Measurements from ENCODE around the gene BARX2.

The BARX2 gene

DNA sequence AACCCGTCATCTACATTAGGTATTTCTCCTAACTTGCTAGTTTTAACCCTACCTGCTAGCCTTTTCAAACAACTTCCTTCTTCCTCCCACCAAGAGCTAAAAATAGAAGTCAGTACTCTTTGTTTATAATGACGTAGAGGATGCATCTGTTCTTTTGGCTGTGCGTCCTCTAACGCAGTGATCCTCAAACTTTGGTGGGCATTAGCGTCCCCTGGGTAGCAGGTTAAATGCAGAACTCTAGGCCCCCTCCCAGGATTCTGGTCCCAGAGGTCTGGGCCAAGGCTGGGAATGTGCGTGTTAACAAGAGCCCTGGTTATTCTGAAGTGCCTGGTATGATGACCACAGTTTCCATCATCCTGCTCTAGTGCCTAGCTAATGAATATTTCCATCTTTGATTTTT lies 67.6 kb downstream of the BARX2 start:
- DNase-seq = no peak

DNA sequence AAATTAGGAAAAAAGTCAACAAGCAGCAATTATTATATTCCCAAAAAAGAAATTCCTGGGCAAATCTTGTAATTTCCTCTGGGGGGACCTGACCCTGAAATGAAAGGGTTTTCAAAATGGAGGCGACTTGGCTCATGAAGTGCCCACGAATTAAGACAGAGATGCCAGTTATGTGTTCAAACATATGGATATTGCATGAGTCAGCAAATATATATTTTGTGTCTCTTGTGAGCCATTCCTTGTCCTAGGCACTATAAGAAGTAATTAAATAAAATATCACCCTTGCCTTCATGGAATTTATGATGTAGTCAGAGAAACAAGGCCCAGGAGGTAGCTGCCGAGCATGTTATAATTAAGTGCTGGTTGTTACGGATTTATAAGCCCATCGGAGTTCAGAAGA lies 68.6 kb downstream of the BARX2 start:
- DNase-seq = no peak

DNA sequence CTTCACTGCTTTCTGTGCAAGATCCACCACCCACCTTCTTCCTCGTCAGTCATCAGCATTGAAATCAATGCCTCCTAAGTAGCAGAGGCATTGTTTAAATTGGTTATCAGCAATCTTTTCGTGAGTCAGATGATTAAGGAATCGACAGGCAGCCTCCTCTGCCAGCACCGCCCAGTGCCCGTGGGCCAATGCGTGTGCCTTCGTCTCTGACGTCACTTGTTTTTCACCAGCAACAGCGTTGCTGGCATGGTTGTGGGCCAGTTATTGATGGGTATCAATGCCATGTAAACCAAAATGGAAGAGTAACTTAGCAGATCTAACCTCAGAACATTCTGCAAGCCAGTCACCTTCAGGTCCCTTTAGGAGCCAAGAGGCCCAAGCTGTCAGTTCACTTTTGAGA lies 69.6 kb downstream of the BARX2 start:
- DNase-seq = no peak

DNA sequence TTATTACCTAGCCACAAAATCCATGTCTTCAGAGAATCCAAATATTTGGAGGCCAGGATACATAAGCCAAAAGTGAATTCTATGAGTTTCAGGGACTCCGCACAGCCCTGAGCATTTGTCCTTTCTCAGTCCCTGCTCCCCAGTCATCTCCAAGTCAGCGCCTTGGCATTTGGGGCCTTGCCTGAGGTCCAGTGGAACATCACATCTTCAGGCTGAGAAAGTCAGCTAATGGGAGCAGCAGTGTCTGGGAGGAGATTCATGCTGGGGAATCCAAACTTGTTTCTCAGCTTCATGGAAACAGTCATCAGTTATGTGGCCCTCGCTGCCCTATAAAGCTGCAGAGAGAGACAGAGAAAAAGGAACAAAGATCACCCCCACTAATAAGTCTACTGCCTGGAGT lies 70.9 kb downstream of the BARX2 start:
- DNase-seq = no peak

DNA sequence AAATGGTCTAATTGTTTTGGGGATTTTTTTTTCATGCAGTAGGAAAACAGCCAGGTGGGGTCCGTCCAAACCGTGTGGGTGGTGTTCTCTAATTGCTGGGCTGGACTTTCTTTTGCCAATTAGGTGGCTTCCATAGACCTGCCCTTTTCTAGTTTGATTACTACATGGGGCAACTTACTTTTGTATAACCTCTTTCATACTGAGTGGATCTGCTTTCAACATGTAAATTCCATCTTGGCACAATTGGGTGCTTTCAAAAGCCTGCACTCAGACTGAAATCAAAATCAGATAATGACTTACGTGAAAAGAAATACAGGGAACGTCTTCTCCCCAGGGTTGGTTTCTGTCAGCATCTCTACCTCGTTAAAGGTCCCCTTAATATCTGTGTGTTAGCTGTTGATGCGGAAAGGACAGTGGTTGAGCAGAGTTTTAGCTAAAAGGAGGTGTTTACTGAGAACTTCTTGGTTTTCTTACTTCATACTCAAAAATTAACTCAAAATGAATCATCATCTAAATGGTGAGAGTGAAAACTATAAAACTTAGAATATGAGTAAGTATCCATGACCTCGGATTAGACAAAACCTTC lies 72.1 kb downstream of the BARX2 start:
- no peak for DNase-seq

DNA sequence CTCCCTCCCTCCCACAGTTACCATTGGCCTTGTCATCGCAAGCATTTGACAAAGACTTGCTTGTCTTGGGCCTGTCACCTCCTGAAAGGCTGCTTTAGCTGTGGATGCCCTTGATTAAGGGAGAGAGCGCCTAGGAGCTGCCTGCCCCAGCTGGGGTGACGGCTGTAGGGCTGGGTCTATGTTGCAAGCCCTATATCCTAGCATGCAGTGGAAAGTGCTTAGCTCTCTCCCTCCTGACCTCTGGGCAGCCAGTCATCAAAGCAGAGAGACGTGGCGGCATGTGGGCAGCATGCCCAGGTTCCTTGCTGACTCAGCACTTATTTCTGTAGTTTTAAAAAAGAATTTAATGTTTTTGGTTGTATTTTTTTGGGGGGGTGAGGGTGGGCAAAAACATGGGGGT lies 75.9 kb downstream of the BARX2 start:
- no peak for DNase-seq

DNA sequence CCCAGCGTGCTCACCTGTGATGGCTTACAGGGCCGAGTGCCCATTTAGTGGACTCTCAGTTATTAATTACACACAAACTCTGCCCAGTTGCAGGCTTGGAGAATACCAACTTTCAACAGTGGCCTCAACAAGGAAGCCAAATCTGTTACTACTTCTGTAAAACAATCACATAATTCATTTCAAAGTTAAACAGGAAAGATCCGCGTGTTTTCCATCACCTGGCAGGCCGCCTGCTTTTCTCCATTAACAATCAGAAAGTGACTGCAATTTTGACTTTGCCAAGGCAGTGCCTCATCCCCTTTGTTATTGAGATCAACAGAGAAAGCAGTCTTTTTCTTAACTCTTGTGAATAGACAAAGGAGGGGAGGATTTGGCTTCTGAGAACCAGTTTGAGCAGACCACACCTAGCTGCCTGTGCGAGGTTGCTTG lies 77.7 kb downstream of the BARX2 start:
- no peak for DNase-seq

DNA sequence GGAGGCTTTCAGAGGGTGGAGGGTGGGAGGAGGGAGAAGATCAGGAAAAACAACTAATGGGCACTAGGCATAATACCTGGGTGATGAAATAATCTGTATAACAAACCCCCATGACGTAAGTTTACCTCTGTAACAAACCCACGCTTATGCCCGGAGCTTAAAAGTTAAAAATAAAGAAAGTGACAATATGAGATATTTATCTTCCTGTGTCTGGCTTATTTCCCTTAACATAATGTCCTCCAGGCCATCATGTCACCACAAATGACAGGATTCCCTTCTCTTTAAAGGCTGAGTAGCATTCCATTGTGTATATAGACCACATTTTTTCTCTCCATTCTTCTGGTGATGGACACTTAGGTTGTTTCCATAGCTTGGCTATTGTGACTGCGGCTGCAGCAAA lies 79.5 kb downstream of the BARX2 start:
- no peak for DNase-seq

DNA sequence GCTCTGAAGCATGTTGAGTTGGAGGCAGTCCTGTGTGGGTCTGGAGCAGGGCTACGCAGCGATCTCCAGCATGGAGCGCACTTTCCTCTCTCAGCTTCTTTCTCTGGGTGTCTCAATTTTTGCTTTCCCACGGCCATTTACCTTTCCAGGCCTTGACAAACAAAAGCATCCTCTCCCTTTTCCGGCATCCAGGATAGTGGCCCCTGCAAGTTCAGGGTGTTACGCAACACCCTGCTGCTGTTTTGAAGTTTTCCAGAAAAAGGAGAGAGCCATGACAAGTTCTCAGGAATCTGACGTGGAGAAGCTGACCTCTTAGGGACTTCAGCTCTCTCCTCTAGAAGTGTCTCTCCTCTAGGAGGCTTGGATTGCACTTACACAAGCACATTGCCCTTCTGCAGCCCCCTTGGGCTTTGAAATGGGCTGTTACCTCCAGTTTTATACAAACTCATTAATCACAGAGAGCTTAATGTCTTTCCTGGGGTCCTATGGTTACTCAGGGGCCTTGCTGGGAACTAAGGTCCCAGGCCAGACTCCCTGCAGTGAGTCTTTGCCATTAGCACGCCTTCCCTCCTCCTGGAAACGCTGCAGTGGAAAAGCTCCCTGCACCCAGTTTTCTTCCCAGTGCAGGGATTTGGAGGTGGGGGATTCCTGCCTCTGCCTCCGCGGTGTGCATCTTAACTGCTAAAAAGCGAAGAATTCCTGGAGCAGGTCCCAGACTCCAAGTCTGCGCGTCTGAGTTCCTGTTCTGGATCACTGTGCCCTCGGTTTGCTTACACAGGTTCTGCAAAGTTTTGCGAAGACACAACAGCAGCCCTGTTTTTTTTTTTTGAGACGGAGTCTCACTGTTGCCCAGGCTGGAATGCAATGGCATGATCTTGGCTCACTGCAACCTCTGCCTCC lies 80.4 kb downstream of the BARX2 start:
- no peak for DNase-seq

DNA sequence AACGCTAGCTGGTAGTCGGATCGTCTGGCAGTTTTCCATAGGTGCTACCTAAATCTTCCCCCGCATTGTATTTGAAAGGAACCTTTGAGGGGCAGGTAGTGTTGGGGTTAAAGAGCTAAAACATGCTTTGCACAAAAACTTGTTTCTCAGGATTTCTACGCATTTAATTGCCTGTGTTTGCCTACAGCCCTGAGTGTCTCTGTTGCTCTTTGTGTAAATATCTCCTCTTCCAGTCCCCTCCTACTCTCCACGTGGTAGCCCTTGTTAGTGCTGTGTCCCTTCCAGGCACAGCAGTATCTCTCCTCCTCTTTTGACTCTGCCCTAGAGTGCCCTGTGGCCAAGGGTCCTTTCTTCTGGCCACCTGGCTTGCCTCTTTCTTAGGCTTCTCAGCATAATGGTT lies 81.7 kb downstream of the BARX2 start:
- no peak for DNase-seq

DNA sequence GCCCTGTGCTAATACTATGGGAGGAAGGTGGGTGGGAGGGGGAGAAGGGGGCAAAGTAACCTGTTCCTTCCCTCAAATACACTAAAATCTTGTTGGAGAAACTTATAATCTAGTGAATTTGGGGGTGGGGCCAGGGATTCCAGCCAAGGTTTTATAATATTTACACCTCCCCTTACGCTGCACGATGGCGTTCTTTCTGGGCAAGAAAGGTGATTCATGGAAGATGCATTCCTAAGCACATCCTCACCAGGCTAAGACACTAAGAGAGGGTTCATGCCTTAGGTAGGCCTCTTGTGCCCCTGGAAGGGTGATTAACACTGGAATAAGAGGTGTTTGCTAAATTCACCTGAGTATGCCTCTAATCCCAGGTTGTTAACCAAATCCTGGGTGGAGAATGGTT lies 82.6 kb downstream of the BARX2 start:
- DNase-seq = no peak

DNA sequence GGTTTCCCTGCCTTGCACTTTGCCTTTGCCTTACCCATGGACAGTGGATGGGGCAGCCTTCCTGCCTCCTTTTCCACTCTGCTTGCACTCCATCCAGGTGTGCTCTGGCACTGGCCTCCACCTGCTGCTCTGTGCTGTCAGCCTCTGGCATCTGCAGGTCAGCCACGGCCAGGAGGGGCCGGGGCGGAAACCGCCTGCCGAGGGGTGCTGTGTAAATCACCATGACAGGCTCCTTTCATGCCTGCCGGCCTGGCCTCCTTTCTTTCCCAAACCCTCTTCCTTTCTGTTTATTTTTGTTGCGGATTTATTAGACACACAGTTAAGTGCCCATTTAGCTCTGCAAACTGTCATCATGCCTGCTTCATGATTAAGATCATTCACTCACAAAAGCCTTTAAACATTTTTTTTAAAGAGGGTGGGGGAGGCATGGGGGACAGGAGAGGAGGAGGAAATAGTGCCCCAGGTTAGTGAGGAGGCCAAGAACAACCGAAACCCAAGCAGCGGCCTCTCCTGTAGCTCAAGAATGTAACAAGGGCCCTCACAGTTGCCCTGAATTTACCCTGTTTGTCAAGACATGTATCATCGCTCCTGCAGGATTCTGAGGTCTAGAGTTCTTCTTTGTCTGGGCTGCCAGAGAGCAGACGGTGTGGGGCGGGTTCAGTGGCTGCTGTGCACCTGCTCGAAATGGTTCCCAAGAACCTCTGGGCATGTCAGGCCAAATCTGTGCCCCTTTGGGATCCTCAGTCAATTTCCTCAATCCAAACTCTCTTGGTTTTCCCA lies 83.3 kb downstream of the BARX2 start:
- no peak for DNase-seq

DNA sequence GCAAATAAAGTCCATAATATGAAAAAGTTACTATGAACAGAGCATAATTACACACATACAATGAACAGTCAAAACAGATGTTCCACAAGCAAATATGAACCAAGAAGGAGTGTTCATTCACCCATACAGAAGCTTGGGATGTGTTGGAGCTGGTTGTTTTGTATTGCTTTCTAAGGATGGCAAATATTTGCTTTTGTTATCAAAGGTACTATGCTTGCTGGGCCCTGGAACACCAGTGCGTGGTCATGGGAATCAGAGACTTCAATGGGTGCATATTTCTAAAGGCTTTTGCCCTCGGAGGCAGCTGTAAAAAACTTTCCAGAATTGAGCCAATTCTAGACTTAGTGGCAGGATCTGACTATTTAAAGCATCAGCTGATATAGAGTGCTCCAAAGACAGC lies 85.1 kb downstream of the BARX2 start:
- DNase-seq = no peak

DNA sequence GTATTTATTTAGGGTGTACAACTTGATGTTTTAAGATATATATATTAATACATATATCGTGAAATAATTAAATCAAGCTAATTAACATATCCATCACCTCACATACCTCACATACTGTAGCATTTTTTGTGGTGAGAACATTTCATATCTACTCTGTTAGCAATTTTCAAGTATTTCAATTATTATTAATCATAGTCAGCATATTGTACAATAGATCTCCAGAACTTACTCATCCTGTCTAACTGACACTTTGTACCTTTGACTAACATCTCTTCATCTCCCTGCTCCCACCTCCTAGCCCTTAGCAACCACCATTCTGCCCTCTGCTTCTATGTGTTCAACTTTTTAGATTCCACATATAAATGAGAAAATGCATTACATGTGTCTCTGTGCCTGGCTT lies 108.4 kb downstream of the BARX2 start:
- no peak for DNase-seq

DNA sequence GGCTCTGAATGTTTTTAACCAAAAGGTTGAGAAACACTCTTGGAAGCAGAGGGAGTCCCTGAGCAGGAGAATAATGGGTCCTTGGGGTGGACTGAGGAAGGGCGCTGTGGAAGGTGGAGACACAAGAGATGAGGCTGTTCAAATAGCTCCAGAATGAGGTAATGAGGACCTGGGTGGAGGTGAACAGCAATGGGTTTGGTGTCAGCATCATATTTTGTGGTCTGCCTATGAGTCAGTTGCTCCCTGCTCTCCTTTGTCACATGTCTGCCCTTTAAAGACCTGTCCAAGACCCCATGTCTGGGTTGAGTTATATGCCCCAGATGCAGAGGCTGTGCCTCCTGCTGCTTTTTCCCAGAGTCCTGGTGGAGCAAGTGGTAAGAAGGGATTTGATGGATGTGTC lies 113.6 kb downstream of the BARX2 start:
- no peak for DNase-seq

DNA sequence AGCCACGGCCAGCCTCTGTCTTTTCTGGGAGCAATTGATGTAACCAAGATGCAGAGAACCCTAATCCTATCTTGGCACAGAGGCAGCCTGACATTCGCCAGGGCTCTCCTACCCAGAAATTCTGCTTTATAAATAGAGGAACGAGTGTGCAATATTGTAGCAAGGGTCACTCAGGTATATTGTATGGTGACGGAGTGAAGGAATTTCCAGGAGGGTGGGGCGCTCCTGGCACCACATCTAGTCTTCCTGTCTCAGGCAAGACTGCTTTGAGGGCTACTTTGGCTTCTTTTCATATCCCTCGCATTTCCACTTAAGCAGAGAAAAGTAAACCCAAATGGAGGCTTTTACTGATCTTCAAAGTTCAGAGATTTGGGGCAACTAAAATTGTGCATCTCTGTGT lies 114.4 kb downstream of the BARX2 start:
- no peak for DNase-seq

DNA sequence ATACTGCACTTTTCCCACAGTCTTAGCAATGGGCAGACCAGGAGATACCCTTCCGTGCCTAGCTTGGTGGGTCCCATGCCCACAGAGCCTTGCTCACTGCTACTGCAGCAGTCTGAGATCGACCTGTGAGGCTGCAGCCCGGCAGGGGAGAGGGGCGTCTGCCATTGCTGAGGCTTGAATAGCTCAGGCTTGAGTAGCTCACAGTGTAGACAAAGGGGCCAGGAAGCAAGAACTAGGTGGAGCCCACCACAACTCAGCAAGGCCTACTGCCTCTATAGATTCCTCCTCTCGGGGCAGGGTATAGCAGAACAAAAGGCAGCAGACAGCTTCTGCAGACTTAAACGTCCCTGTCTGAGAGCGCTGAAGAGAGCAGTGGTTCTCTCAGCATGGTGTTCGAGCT lies 118.1 kb downstream of the BARX2 start:
- no peak for DNase-seq
